Activated T-cell treated with anti-CD3 and anti-CD28 coated beads for 24 hours (primary cell): ENCODE results near the gene SPOCK2.

ENCODE experiments used
- DNase-seq: peaks from one replicate; pipeline ENCODE4 v3.0.0-alpha.2; 2020; ENCODE audit warnings: low read depth

SPOCK2 gene

DNA sequence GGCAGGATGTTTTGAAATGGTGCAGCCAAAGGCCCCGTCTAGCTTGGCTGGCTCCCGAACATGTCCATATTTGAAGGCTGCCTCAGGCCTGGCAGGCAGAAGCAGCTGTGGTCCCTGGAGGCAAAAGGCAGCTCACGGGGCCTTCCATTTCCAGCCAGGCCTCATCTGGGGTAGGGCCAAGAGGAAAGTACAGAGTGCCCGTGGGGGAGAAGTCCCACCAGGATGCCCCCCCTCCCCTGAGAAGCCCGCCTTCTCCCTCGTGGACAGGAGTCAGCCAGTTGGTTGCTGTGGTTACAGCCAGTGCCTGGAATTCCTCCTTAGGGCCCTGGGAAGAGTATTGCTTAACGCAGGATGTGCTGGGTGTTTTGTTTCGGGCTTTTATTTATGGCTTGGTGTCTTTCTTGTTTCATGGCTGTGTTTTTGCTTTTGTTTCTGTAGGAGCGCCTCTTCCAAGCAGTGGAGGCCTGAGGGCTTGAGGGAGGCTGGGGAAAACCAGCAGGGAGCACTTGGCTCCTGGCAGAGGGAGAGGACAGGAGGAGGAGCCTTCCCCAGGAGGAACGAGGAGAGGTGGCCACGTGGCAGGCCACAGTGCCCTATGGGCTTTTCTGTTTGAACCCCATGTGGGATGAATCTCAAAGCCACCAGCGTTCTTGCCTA lies 78.8 kb downstream of the SPOCK2 start:
- no peak for DNase-seq

GRCh38 chr10:72009051-72009424 lies 79.3 kb downstream of the SPOCK2 start:
- no peak for DNase-seq
